DOHH2 (cell line): ENCODE data around the gene PON1.

ENCODE experiments used
- H3F3A ChIP-seq: fragments of 200-600 bp; sonication (generic), shearing (Covaris generic); 2 replicates; pipeline ENCODE4 v1.6.0; 2016; ENCODE audit warnings: antibody characterized with exemption, mild to moderate bottlenecking; ENCODE audit not compliant: control insufficient read depth, insufficient read depth
- H3K27ac ChIP-seq: fragments of 200-600 bp; sonication (generic); 2 replicates; pipeline ENCODE4 v1.5.1; 2014; ENCODE audit warnings: low read depth, mild to moderate bottlenecking, low read length, moderate library complexity
- H3K27me3 ChIP-seq: fragments of 200-600 bp; sonication (generic); 2 replicates; pipeline ENCODE4 v1.6.1; 2014; ENCODE audit warnings: mild to moderate bottlenecking, low read length, mixed read lengths; ENCODE audit not compliant: control insufficient read depth
- H3K36me3 ChIP-seq: fragments of 200-600 bp; sonication (generic); 2 replicates; pipeline ENCODE4 v1.6.1; 2014; ENCODE audit warnings: mild to moderate bottlenecking, low read length, moderate library complexity, mixed read lengths; ENCODE audit not compliant: control insufficient read depth
- H3K4me1 ChIP-seq: fragments of 200-600 bp; sonication (generic); 2 replicates; pipeline ENCODE4 v1.6.1; 2014; ENCODE audit warnings: mild to moderate bottlenecking, low read length, mixed read lengths; ENCODE audit not compliant: control insufficient read depth
- H3K4me2 ChIP-seq: fragments of 200-600 bp; sonication (generic); 2 replicates; pipeline ENCODE4 v1.6.0; 2014; ENCODE audit warnings: mild to moderate bottlenecking, low read length, moderate library complexity
- H3K4me3 ChIP-seq: fragments of 200-600 bp; sonication (generic); 2 replicates; pipeline ENCODE4 v1.5.1; 2014; ENCODE audit warnings: mild to moderate bottlenecking, low read length, mixed read lengths
- H3K79me2 ChIP-seq: fragments of 200-600 bp; sonication (generic); 2 replicates; pipeline ENCODE4 v1.6.1; 2014; ENCODE audit warnings: mild to moderate bottlenecking, low read length, mixed read lengths; ENCODE audit not compliant: control insufficient read depth
- H3K9me2 ChIP-seq: fragments of 200-600 bp; sonication (generic); replicated peaks from 2 replicates; pipeline ENCODE4 v1.6.1; 2014; ENCODE audit warnings: mild to moderate bottlenecking, low read length, mixed read lengths; ENCODE audit not compliant: control insufficient read depth
- H3K9me3 ChIP-seq: fragments of 200-600 bp; sonication (generic); 2 replicates; pipeline ENCODE4 v1.6.1; 2014; ENCODE audit warnings: antibody characterized with exemption, low read length, mixed read lengths; ENCODE audit not compliant: control insufficient read depth, insufficient read depth
- H4K20me1 ChIP-seq: fragments of 200-600 bp; sonication (generic); 2 replicates; pipeline ENCODE4 v1.6.0; 2014; ENCODE audit warnings: low read depth, mild to moderate bottlenecking, antibody characterized with exemption, low read length, moderate library complexity; ENCODE audit not compliant: control insufficient read depth, insufficient read depth
- CTCF ChIP-seq: fragments of 200-600 bp; sonication (generic); IDR thresholded peaks from one replicate; pipeline ENCODE4 v1.5.1; 2014; ENCODE audit warnings: antibody characterized with exemption, mild to moderate bottlenecking, low read depth, low read length; ENCODE audit not compliant: poor library complexity, severe bottlenecking
- EZH2phosphoT487 ChIP-seq: fragments of 200-600 bp; sonication (generic); IDR thresholded peaks from 2 replicates; pipeline ENCODE4 v1.6.1; 2017; ENCODE audit warnings: borderline replicate concordance, mild to moderate bottlenecking, antibody characterized with exemption, low read length, moderate library complexity, mixed read lengths

The PON1 gene

GRCh38 chr7:95267754-95268153 is 56.6 kb downstream of the PON1 start:
- TF ChIP-seq CTCF (no peak), EZH2phosphoT487 (no peak)
- no peak overlapping the region for H3K4me2 ChIP-seq
- H3K27ac ChIP-seq: no peak overlapping the region

GRCh38 chr7:95265634-95266033 is 58.7 kb downstream of the PON1 start:
- Histone ChIP-seq H3K27me3 (no peaks in the 10 kb centered on the region), H3K9me3 (no peaks in the 10 kb centered on the region), H3K79me2 (no peaks in the 10 kb centered on the region), H3K4me1 (no peaks in the 10 kb centered on the region), H3K4me2 (no peak overlapping the region), H4K20me1 (no peaks in the 10 kb centered on the region), H3F3A (no peaks in the 10 kb centered on the region), H3K27ac (no peak overlapping the region), H3K36me3 (no peaks in the 10 kb centered on the region), H3K4me3 (no peak overlapping the region), H3K9me2 (no peaks in the 10 kb centered on the region; the same call in 1 of the 2 replicates)
- TF ChIP-seq EZH2phosphoT487 (no peak), CTCF (no peak)

More at GRCh38 chr7:95267754-95268153, 56.6 kb downstream of the PON1 start:
- H3K36me3 ChIP-seq: no peaks in the 10 kb centered on the region
- no peaks in the 10 kb centered on the region for H3K9me3 ChIP-seq
- no peaks in the 10 kb centered on the region for H3F3A ChIP-seq
- no peak overlapping the region for H3K4me3 ChIP-seq
- no peaks in the 10 kb centered on the region for H3K4me1 ChIP-seq
- H3K9me2 ChIP-seq: no peaks in the 10 kb centered on the region; the same call in 1 of the 2 replicates
- H3K27me3 ChIP-seq: no peaks in the 10 kb centered on the region
- H4K20me1 ChIP-seq: no peaks in the 10 kb centered on the region
- H3K79me2 ChIP-seq: no peaks in the 10 kb centered on the region

GRCh38 chr7:95264363-95264891 is 59.9 kb downstream of the PON1 start:
- Histone ChIP-seq H3F3A (no peaks in the 10 kb centered on the region), H3K4me1 (no peaks in the 10 kb centered on the region), H3K27me3 (no peaks in the 10 kb centered on the region), H3K27ac (no peak overlapping the region), H3K9me2 (no peaks in the 10 kb centered on the region; the same call in 1 of the 2 replicates), H3K9me3 (no peaks in the 10 kb centered on the region), H3K4me2 (no peak overlapping the region), H3K36me3 (no peaks in the 10 kb centered on the region), H4K20me1 (no peaks in the 10 kb centered on the region), H3K79me2 (no peaks in the 10 kb centered on the region), H3K4me3 (no peak overlapping the region)
- no peak for TF ChIP-seq EZH2phosphoT487
- TF ChIP-seq CTCF: no peak
